MG63 (cell line): ENCODE data around the gene RACK1. TPM values are rescaled to one million over a fixed set of nuclear protein-coding genes. Genes with fewer than 3 reads are reported as not detected.

Experiments used
- total RNA-seq: library from RNA; depleted of rRNA; stranded (reverse); fragments of >200 nt; shearing (Covaris generic); gene quantifications from 2 replicates; pipeline ENCODE4 v1.2.3, GENCODE V29; 2014; ENCODE audit warnings: low replicate concordance; rRNA removed

The RACK1 gene
- total RNA-seq, 1 experiment from 2014 or later, result 10,327 TPM

Other genes starting within 250 kb of the RACK1 start
- 0.76 and 0.99 TPM in 2 replicates for gene BTNL9, start 203.6 kb downstream of the RACK1 start, total RNA-seq
- not detected in 2 replicates for gene OR2V1, start 112.7 kb downstream of the RACK1 start, total RNA-seq
- gene OR2V2, start 96.3 kb downstream of the RACK1 start, total RNA-seq, result not detected in 2 replicates
- gene TRIM7, start 38.7 kb downstream of the RACK1 start, total RNA-seq, result 15.6 and 22.6 TPM in 2 replicates
- 31.9 and 43.0 TPM in 2 replicates for gene TRIM41, start 20.6 kb downstream of the RACK1 start, total RNA-seq
- 3.9 and 5.8 TPM in 2 replicates for gene TRIM52, start 17.2 kb upstream of the RACK1 start, total RNA-seq
- gene OR4F3, start 123.4 kb upstream of the RACK1 start, total RNA-seq, result not detected in 2 replicates